Smooth muscle cell (in vitro differentiated cells): ENCODE measurements around the gene HENMT1. TPM values are rescaled to one million over a fixed set of nuclear protein-coding genes. Genes with fewer than 3 reads are reported as not detected.

Experiments used
- DNase-seq: peaks from one replicate; lab custom pipeline; 2025; ENCODE audit not compliant: unreplicated experiment; lab: John Stamatoyannopoulos, UW
- H2AFZ ChIP-seq: fragments of 200-600 bp; sonication (generic); 2 replicates; pipeline ENCODE4 v1.6.0; 2016; ENCODE audit warnings: antibody characterized with exemption, low read depth, mild to moderate bottlenecking
- H3F3A ChIP-seq: fragments of 200-600 bp; sonication (generic); 2 replicates; pipeline ENCODE4 v1.6.0; 2017; ENCODE audit warnings: antibody characterized with exemption, low read depth
- H3K27ac ChIP-seq: fragments of 200-600 bp; sonication (generic); 2 replicates; pipeline ENCODE4 v1.5.1; 2016; ENCODE audit warnings: low read depth, mild to moderate bottlenecking
- H3K27me3 ChIP-seq: fragments of 200-600 bp; sonication (generic); 2 replicates; pipeline ENCODE4 v1.6.1; 2016; ENCODE audit warnings: low read depth, mild to moderate bottlenecking
- H3K36me3 ChIP-seq: fragments of 200-600 bp; sonication (generic); 2 replicates; pipeline ENCODE4 v1.5.1; 2016; ENCODE audit warnings: low read depth
- H3K4me1 ChIP-seq: fragments of 200-600 bp; sonication (generic); 2 replicates; pipeline ENCODE4 v1.5.1; 2016; ENCODE audit warnings: low read depth
- H3K4me2 ChIP-seq: fragments of 200-600 bp; sonication (generic); 2 replicates; pipeline ENCODE4 v1.6.0; 2016; ENCODE audit warnings: mild to moderate bottlenecking
- H3K4me3 ChIP-seq: fragments of 200-600 bp; sonication (generic); 2 replicates; pipeline ENCODE4 v1.5.1; 2016; ENCODE audit warnings: mild to moderate bottlenecking
- H3K79me2 ChIP-seq: fragments of 200-600 bp; sonication (generic); 2 replicates; pipeline ENCODE4 v1.6.0; 2016; ENCODE audit warnings: low read depth, mild to moderate bottlenecking
- H3K9ac ChIP-seq: fragments of 200-600 bp; sonication (generic); 2 replicates; pipeline ENCODE4 v1.6.0; 2016; ENCODE audit warnings: low read depth
- H3K9me3 ChIP-seq: fragments of 200-600 bp; sonication (generic); replicated peaks from 2 replicates; pipeline ENCODE4 v1.5.1; 2016; ENCODE audit warnings: low read depth
- H4K20me1 ChIP-seq: fragments of 200-600 bp; sonication (generic); 2 replicates; pipeline ENCODE4 v1.6.0; 2016; ENCODE audit warnings: low read depth
- CTCF ChIP-seq: fragments of 200-600 bp; sonication (generic); IDR thresholded peaks from 2 replicates; pipeline ENCODE4 v1.5.1; 2017; ENCODE audit warnings: borderline replicate concordance, mild to moderate bottlenecking, antibody characterized with exemption; ENCODE audit not compliant: insufficient read depth, poor library complexity, severe bottlenecking
- WGBS: methylation state at CpG from one replicate; pipeline ENCODE4 v1.1.7; 2016; ENCODE audit warnings: low lambda C conversion rate; 5-methylcytosine and 5-hydroxymethylcytosine counted together
- polyA plus RNA-seq: library from polyadenylated mRNA; unstranded; fragments of >200 nt; fragmentation: Nextera tagmentation; extraction: Ambion mirVana; gene quantifications from 2 replicates; pipeline ENCODE4 v1.2.1, GENCODE V29; 2016
- total RNA-seq: library from RNA; depleted of rRNA; stranded (reverse); fragments of >200 nt; gene quantifications from 2 replicates; pipeline ENCODE4 v1.2.3, GENCODE V29; 2014

The HENMT1 gene
- total and polyA plus RNA-seq, 2 experiments from 2014 or later, result 1.6 to 3.5 TPM

- 89% methylated on average over 1 of the region's 1 CpG for WGBS
- H3K36me3 ChIP-seq, result no peaks in the 10 kb centered on the region
- DNase-seq, result no peak
- no peak overlapping the region for H2AFZ ChIP-seq
- H3K27ac ChIP-seq, result no peak overlapping the region
- H3K9ac ChIP-seq, result no peak overlapping the region
- no peak overlapping the region for H3K4me3 ChIP-seq
- H3K4me2 ChIP-seq, result no peak overlapping the region
- no peak for TF ChIP-seq CTCF
- H3K4me1 ChIP-seq, result peaks cover 5% of the 10 kb centered on the region
- no peaks in the 10 kb centered on the region for H3K9me3 ChIP-seq
- H3K27me3 ChIP-seq, result no peaks in the 10 kb centered on the region
- no peaks in the 10 kb centered on the region for H3F3A ChIP-seq
- H4K20me1 ChIP-seq, result no peaks in the 10 kb centered on the region
- no peaks in the 10 kb centered on the region for H3K79me2 ChIP-seq
Observed at GRCh38 chr1:108665771-108666170, 4.9 kb upstream of the HENMT1 start.

GRCh38 chr1:108665067-108665466, 4.2 kb upstream of the HENMT1 start:
- no peak for TF ChIP-seq CTCF
- Histone ChIP-seq H3K9ac (no peak overlapping the region), H3K9me3 (no peaks in the 10 kb centered on the region), H3K79me2 (no peaks in the 10 kb centered on the region), H3K4me2 (no peak overlapping the region), H3K4me3 (no peak overlapping the region), H3K27ac (no peak overlapping the region), H2AFZ (no peak overlapping the region), H3F3A (no peaks in the 10 kb centered on the region), H3K27me3 (no peaks in the 10 kb centered on the region), H3K4me1 (peaks cover 5% of the 10 kb centered on the region), H3K36me3 (no peaks in the 10 kb centered on the region), H4K20me1 (no peaks in the 10 kb centered on the region)
- 85% methylated on average over 2 of the region's 2 CpGs for WGBS
- DNase-seq, result no peak

- 87% methylated on average over 6 of the region's 6 CpGs for WGBS
- no peak overlapping the region for H3K4me3 ChIP-seq
- no peak overlapping the region for H2AFZ ChIP-seq
- TF ChIP-seq CTCF, result no peak
- H3K79me2 ChIP-seq, result no peaks in the 10 kb centered on the region
- no peaks in the 10 kb centered on the region for H3K9me3 ChIP-seq
- no peaks in the 10 kb centered on the region for H3K36me3 ChIP-seq
- DNase-seq, result no peak
- H3K27me3 ChIP-seq, result no peaks in the 10 kb centered on the region
- no peak overlapping the region for H3K4me2 ChIP-seq
- H4K20me1 ChIP-seq, result no peaks in the 10 kb centered on the region
- no peaks in the 10 kb centered on the region for H3F3A ChIP-seq
- H3K4me1 ChIP-seq, result peaks cover 5% of the 10 kb centered on the region
- no peak overlapping the region for H3K9ac ChIP-seq
- H3K27ac ChIP-seq, result no peak overlapping the region
Observed at GRCh38 chr1:108664481-108664880, 3.6 kb upstream of the HENMT1 start.

- H3K4me2 ChIP-seq, result no peak overlapping the region
- no peaks in the 10 kb centered on the region for H3K27me3 ChIP-seq
- no peak for TF ChIP-seq CTCF
- no peak for DNase-seq
- WGBS, result 92% methylated on average over 2 of the region's 2 CpGs
- no peak overlapping the region for H3K4me3 ChIP-seq
- H3K36me3 ChIP-seq, result no peaks in the 10 kb centered on the region
- no peaks in the 10 kb centered on the region for H3K9me3 ChIP-seq
- peaks cover 5% of the 10 kb centered on the region for H3K4me1 ChIP-seq
- no peak overlapping the region for H2AFZ ChIP-seq
- no peaks in the 10 kb centered on the region for H4K20me1 ChIP-seq
- no peaks in the 10 kb centered on the region for H3K79me2 ChIP-seq
- H3K27ac ChIP-seq, result no peak overlapping the region
- H3F3A ChIP-seq, result no peaks in the 10 kb centered on the region
- H3K9ac ChIP-seq, result no peak overlapping the region
Observed at GRCh38 chr1:108663074-108663473, 2.2 kb upstream of the HENMT1 start.
